Measurements from ENCODE around the gene DESI2. TPM values are rescaled to one million over a fixed set of nuclear protein-coding genes. Genes with fewer than 3 reads are reported as not detected.
"Not testable (repeated sequence)": the region's sequence is repeated elsewhere in the genome, so short reads cannot be mapped to it uniquely, and the experiment has no call there.

Gene DESI2
- total and polyA plus RNA-seq, 2 experiments from 2014 or later: 43.9 to 65.9 TPM

- no peaks in the 10 kb centered on the region for H3F3A ChIP-seq (ENCODE audit: insufficient read depth)
- no peak overlapping the region for H2AFZ ChIP-seq
- peaks cover 11% of the 10 kb centered on the region; the same call in 1 of the 2 replicates for H3K36me3 ChIP-seq (ENCODE audit: low read depth)
- H3K9me3 ChIP-seq (ENCODE audit: low read depth): no peaks in the 10 kb centered on the region
- H3K4me3 ChIP-seq: no peak overlapping the region
- in situ Hi-C loops (cut with MboI): no loop called here
- no peak overlapping the region for H3K4me2 ChIP-seq (ENCODE audit: unreplicated experiment)
- no peak overlapping the region for H3K27ac ChIP-seq
- 0 out of 2 replicates have a peak, but pooled peaks cover 12% of the 10 kb centered on the region for H4K20me1 ChIP-seq (ENCODE audit: insufficient read depth)
- peaks cover 97% of the 10 kb centered on the region for H3K79me2 ChIP-seq (ENCODE audit: insufficient read depth)
- H3K27me3 ChIP-seq (replicated peaks; ENCODE audit: insufficient read depth): no peaks in the 10 kb centered on the region
- H3K9me2 ChIP-seq (ENCODE audit: insufficient read depth): no peaks in the 10 kb centered on the region
- no peak overlapping the region for H3K9ac ChIP-seq
- WGBS, 2 experiments (ENCODE audit: low coverage in 1 of 2, low lambda C conversion rate in 2 of 2, missing lambda C conversion rate in 2 of 2): 99 to 100% methylated on average over 2 of the region's 2 CpGs
- TF ChIP-seq EZH2phosphoT487 (IDR thresholded peaks at IDR 0.05; ENCODE audit: insufficient read depth, low read depth) (no peak), EZH2 (IDR thresholded peaks at IDR 0.05; ENCODE audit: insufficient read depth, poor library complexity, severe bottlenecking) (no peak)
- no peaks in the 10 kb centered on the region for H3K4me1 ChIP-seq (ENCODE audit: insufficient read depth)
- DNase-seq: peak; percentile 0
Observed at GRCh38 chr1:244662599-244662998, 9.7 kb downstream of the DESI2 start.

- Histone ChIP-seq H3K9me2 (ENCODE audit: insufficient read depth) (no peaks in the 10 kb centered on the region), H3K4me2 (ENCODE audit: unreplicated experiment) (no peak overlapping the region), H3K9me3 (ENCODE audit: low read depth) (no peaks in the 10 kb centered on the region), H3K4me3 (no peak overlapping the region), H4K20me1 (ENCODE audit: insufficient read depth) (0 out of 2 replicates have a peak, but pooled peaks cover 12% of the 10 kb centered on the region), H3K9ac (no peak overlapping the region), H3F3A (ENCODE audit: insufficient read depth) (no peaks in the 10 kb centered on the region), H2AFZ (no peak overlapping the region), H3K36me3 (ENCODE audit: low read depth) (peaks cover 11% of the 10 kb centered on the region; the same call in 1 of the 2 replicates), H3K27ac (no peak overlapping the region), H3K4me1 (ENCODE audit: insufficient read depth) (no peaks in the 10 kb centered on the region), H3K27me3 (replicated peaks; ENCODE audit: insufficient read depth) (no peaks in the 10 kb centered on the region), H3K79me2 (ENCODE audit: insufficient read depth) (peaks cover 97% of the 10 kb centered on the region)
- no peak for TF ChIP-seq EZH2 (IDR thresholded peaks at IDR 0.05; ENCODE audit: insufficient read depth, poor library complexity, severe bottlenecking)
- no peak for TF ChIP-seq EZH2phosphoT487 (IDR thresholded peaks at IDR 0.05; ENCODE audit: insufficient read depth, low read depth)
- no peak for DNase-seq
- WGBS, 2 experiments (ENCODE audit: low coverage in 1 of 2, low lambda C conversion rate in 2 of 2, missing lambda C conversion rate in 2 of 2): 98 to 99% methylated on average over 3 of the region's 3 CpGs
- in situ Hi-C loops (cut with MboI): no loop called here
Observed at GRCh38 chr1:244664353-244664752, 11.4 kb downstream of the DESI2 start.

GRCh38 chr1:244665771-244666217 lies 12.9 kb downstream of the DESI2 start:
- DNase-seq: peak; percentile 40

GRCh38 chr1:244666672-244667418 lies 13.9 kb downstream of the DESI2 start:
- H3K9me2 ChIP-seq (ENCODE audit: insufficient read depth); H3K27me3 ChIP-seq (replicated peaks; ENCODE audit: insufficient read depth); H3K4me3 ChIP-seq; DNase-seq; H3F3A ChIP-seq (ENCODE audit: insufficient read depth); H3K4me1 ChIP-seq (ENCODE audit: insufficient read depth); H3K36me3 ChIP-seq (ENCODE audit: low read depth); H3K9ac ChIP-seq; H2AFZ ChIP-seq; H3K4me2 ChIP-seq (ENCODE audit: unreplicated experiment); in situ Hi-C loops (cut with MboI); H3K27ac ChIP-seq; H3K9me3 ChIP-seq (ENCODE audit: low read depth): not testable (repeated sequence)
- 96 to 98% methylated on average over 6 of the region's 6 CpGs for WGBS, 2 experiments (ENCODE audit: low coverage in 1 of 2, low lambda C conversion rate in 2 of 2, missing lambda C conversion rate in 2 of 2)
- H3K79me2 ChIP-seq (ENCODE audit: insufficient read depth): peaks cover 95% of the 10 kb centered on the region
- H4K20me1 ChIP-seq (ENCODE audit: insufficient read depth): 0 out of 2 replicates have a peak, but pooled peaks cover 12% of the 10 kb centered on the region

More at GRCh38 chr1:244665771-244666217, 12.9 kb downstream of the DESI2 start:
- Histone ChIP-seq H3K4me2 (ENCODE audit: unreplicated experiment) (no peak overlapping the region), H3K9me3 (ENCODE audit: low read depth) (no peaks in the 10 kb centered on the region), H2AFZ (no peak overlapping the region), H3K4me1 (ENCODE audit: insufficient read depth) (no peaks in the 10 kb centered on the region), H3K27ac (no peak overlapping the region), H3K27me3 (replicated peaks; ENCODE audit: insufficient read depth) (no peaks in the 10 kb centered on the region), H3K4me3 (no peak overlapping the region), H3K9ac (no peak overlapping the region), H3F3A (ENCODE audit: insufficient read depth) (no peaks in the 10 kb centered on the region), H3K79me2 (ENCODE audit: insufficient read depth) (peaks cover 93% of the 10 kb centered on the region), H3K9me2 (ENCODE audit: insufficient read depth) (no peaks in the 10 kb centered on the region), H4K20me1 (ENCODE audit: insufficient read depth) (0 out of 2 replicates have a peak, but pooled peaks cover 12% of the 10 kb centered on the region), H3K36me3 (ENCODE audit: low read depth) (no peaks in the 10 kb centered on the region)
- TF ChIP-seq EZH2phosphoT487 (IDR thresholded peaks at IDR 0.05; ENCODE audit: insufficient read depth, low read depth): 0 out of 2 replicates have a peak, but pooled peaks have one; percentile 67
- no peak for TF ChIP-seq EZH2 (IDR thresholded peaks at IDR 0.05; ENCODE audit: insufficient read depth, poor library complexity, severe bottlenecking)
- in situ Hi-C loops (cut with MboI): no loop called here
- WGBS, 2 experiments (ENCODE audit: low coverage in 1 of 2, low lambda C conversion rate in 2 of 2, missing lambda C conversion rate in 2 of 2): 32 to 39% methylated on average over 4 of the region's 4 CpGs
